Measurements from ENCODE around the gene LSM4. TPM values are rescaled to one million over a fixed set of nuclear protein-coding genes. Genes with fewer than 3 reads are reported as not detected.
A peak's percentile ranks its signal among the peaks of the same experiment; 100 is the strongest.

The LSM4 gene
- total and polyA plus RNA-seq, 7 donors: 89.1 to 285 (median 144) TPM

GRCh38 chr19:18269070-18269723, 53.7 kb downstream of the LSM4 start:
- DNase-seq: no peak
- intact Hi-C loops (cut with DNase I): no loop called here
- 85 to 91% methylated on average over 2 of the region's 2 CpGs for WGBS, 2 donors
- peaks cover 0 to 17% (median 11%) of the 10 kb centered on the region in 4 donors for H3K4me1 ChIP-seq
- TF ChIP-seq CTCF (IDR thresholded peaks at IDR 0.05) (no peak), EP300 (IDR thresholded peaks at IDR 0.05) (no peak), POLR2AphosphoS5 (IDR thresholded peaks at IDR 0.05) (peak in 1 of 4 donors; percentile 2), POLR2A (IDR thresholded peaks at IDR 0.05) (no peak)
- H3K36me3 ChIP-seq: peaks cover 14 to 52% (median 20%) of the 10 kb centered on the region in 4 donors
- no peak overlapping the region for H3K4me3 ChIP-seq
- no peak overlapping the region for H3K27ac ChIP-seq
- no peaks in the 10 kb centered on the region for H3K27me3 ChIP-seq
- no peaks in the 10 kb centered on the region for H3K9me3 ChIP-seq

- Histone ChIP-seq H3K36me3 (peaks cover 14 to 61% (median 20%) of the 10 kb centered on the region in 4 donors), H3K4me3 (no peak overlapping the region), H3K4me1 (peaks cover 0 to 8% (median 0%) of the 10 kb centered on the region in 4 donors), H3K27me3 (no peaks in the 10 kb centered on the region), H3K27ac (no peak overlapping the region), H3K9me3 (no peaks in the 10 kb centered on the region)
- DNase-seq: no peak
- intact Hi-C loops (cut with DNase I): no loop called here
- TF ChIP-seq CTCF (IDR thresholded peaks at IDR 0.05) (no peak), POLR2AphosphoS5 (IDR thresholded peaks at IDR 0.05) (no peak), EP300 (IDR thresholded peaks at IDR 0.05) (no peak), POLR2A (IDR thresholded peaks at IDR 0.05) (no peak)
- 92 to 93% methylated on average over 42 of the region's 42 CpGs for WGBS, 2 donors
These were observed 55.8 kb downstream of the LSM4 start for GRCh38 chr19:18266771-18267686.

DNA sequence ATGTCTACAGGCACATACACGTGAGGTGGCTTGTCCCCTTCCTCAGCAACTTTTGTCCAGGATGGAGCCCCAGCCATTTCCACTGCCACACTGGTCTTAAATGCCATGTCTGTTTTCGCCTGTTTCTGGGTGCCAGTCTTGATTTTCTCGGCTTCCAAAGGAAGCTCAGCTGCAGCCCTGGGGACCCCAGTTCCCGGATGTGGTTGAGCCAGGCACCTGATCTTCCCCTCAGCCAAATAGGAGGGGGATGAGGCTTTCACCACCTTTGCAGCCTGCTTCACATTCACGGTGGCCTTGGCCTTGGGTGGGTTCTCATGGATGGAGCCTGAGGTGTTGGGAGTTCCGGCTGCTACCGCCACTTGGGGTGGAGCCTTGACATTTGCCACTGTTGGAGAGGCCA, 57.3 kb downstream of the LSM4 start:
- no peaks in the 10 kb centered on the region for H3K4me1 ChIP-seq
- no peak overlapping the region for H3K27ac ChIP-seq
- H3K27me3 ChIP-seq: no peaks in the 10 kb centered on the region
- no peak for DNase-seq
- no peak overlapping the region for H3K4me3 ChIP-seq
- H3K9me3 ChIP-seq: no peaks in the 10 kb centered on the region
- WGBS, 2 donors: 90 to 92% methylated on average over 7 of the region's 7 CpGs
- TF ChIP-seq CTCF (IDR thresholded peaks at IDR 0.05) (no peak), EP300 (IDR thresholded peaks at IDR 0.05) (no peak), POLR2A (IDR thresholded peaks at IDR 0.05) (no peak), POLR2AphosphoS5 (IDR thresholded peaks at IDR 0.05) (no peak)
- intact Hi-C loops (cut with DNase I): no loop called here
- H3K36me3 ChIP-seq: peaks cover 14 to 61% (median 20%) of the 10 kb centered on the region in 4 donors

GRCh38 chr19:18264971-18265540, 57.8 kb downstream of the LSM4 start:
- DNase-seq: no peak
- H3K36me3 ChIP-seq: peaks cover 14 to 61% (median 20%) of the 10 kb centered on the region in 4 donors

More at GRCh38 chr19:18264971-18265540, 57.8 kb downstream of the LSM4 start:
- intact Hi-C loops (cut with DNase I): no loop called here
- H3K27me3 ChIP-seq: no peaks in the 10 kb centered on the region
- WGBS, 2 donors: 92 to 95% methylated on average over 23 of the region's 23 CpGs
- no peak overlapping the region for H3K4me3 ChIP-seq
- H3K9me3 ChIP-seq: no peaks in the 10 kb centered on the region
- no peaks in the 10 kb centered on the region for H3K4me1 ChIP-seq
- H3K27ac ChIP-seq: no peak overlapping the region
- no peak for TF ChIP-seq POLR2A (IDR thresholded peaks at IDR 0.05)
- TF ChIP-seq EP300 (IDR thresholded peaks at IDR 0.05): no peak
- no peak for TF ChIP-seq CTCF (IDR thresholded peaks at IDR 0.05)
- TF ChIP-seq POLR2AphosphoS5 (IDR thresholded peaks at IDR 0.05): peak in 1 of 4 donors; percentile 12

Data from sigmoid colon (tissue), 7 donors.